ENCODE data around the gene SYNPR.

- TF ChIP-seq CTCF (IDR thresholded peaks at IDR 0.05; ENCODE audit: low read depth, low read length, poor library complexity, severe bottlenecking), result no peak
- no peak for TF ChIP-seq EZH2phosphoT487 (IDR thresholded peaks at IDR 0.05; ENCODE audit: borderline replicate concordance, low read length)
Observed at GRCh38 chr3:63477494-63478129, 199.5 kb downstream of the SYNPR start.
